HCT116 (cell line): Measurements from ENCODE around the gene BNC2.

Experiments used
- ATF3 ChIP-seq: IDR thresholded peaks from 2 replicates; pipeline ENCODE4 v1.6.1; 2012
- CTCF ChIP-seq, 3 experiments: fragments of 200-600 bp in 1 of 3; sonication (generic) in 1 of 3; IDR thresholded peaks in 2 of 3; conservative IDR thresholded peaks in 1 of 3; 2 replicates each; pipeline ENCODE4 v1.5.1; 2012 to 2017; ENCODE audit warnings: low read depth in 2 of 3, low read length in 2 of 3, antibody characterized with exemption in 1 of 3, borderline replicate concordance in 1 of 3, control low read depth in 1 of 3, mild to moderate bottlenecking in 1 of 3, mixed read lengths in 1 of 3, mixed run types in 1 of 3, moderate library complexity in 1 of 3; ENCODE audit not compliant: insufficient read depth in 1 of 3
- POLR2A ChIP-seq: IDR thresholded peaks from 2 replicates; pipeline ENCODE4 v1.7.0; 2011; ENCODE audit warnings: borderline replicate concordance; ENCODE audit not compliant: insufficient read depth, insufficient read length; ENCODE audit errors: extremely low read depth
- SIN3A ChIP-seq: IDR thresholded peaks from 2 replicates; pipeline ENCODE4 v1.6.1; 2012; ENCODE audit warnings: low read depth
- SRF ChIP-seq: IDR thresholded peaks from 2 replicates; pipeline ENCODE4 v1.6.1; 2012; ENCODE audit warnings: low read depth
- ZBTB33 ChIP-seq: IDR thresholded peaks from 2 replicates; pipeline ENCODE4 v1.6.1; 2011; ENCODE audit warnings: mild to moderate bottlenecking, low read length, moderate library complexity; ENCODE audit not compliant: insufficient replicate concordance; ENCODE audit errors: extremely low read depth

GRCh38 chr9:16627967-16628366 is 242.5 kb downstream of the BNC2 start:
- TF ChIP-seq ZBTB33 (no peak), POLR2A (no peak), CTCF (IDR thresholded peaks at IDR 0.05 in 2 of 3, conservative IDR thresholded peaks at IDR 0.05 in 1 of 3; ENCODE audit: borderline replicate concordance in 1 of 3, insufficient read depth in 1 of 3, low read depth in 2 of 3, low read length in 2 of 3) (no peak), ATF3 (no peak), SIN3A (no peak), SRF (no peak)
